RPMI7951 (cell line): ENCODE data around the gene ACTR1B. TPM values are rescaled to one million over a fixed set of nuclear protein-coding genes. Genes with fewer than 3 reads are reported as not detected.
"Not testable (repeated sequence)": the region's sequence is repeated elsewhere in the genome, so short reads cannot be mapped to it uniquely, and the experiment has no call there.

Experiments used
- DNase-seq: peaks from one replicate; pipeline ENCODE4 v3.0.0-alpha.2; 2012; ENCODE audit warnings: low read depth
- total RNA-seq: library from RNA; depleted of rRNA; stranded (reverse); fragments of >200 nt; shearing (Covaris generic); gene quantifications from 2 replicates; pipeline ENCODE4 v1.2.3, GENCODE V29; 2014; rRNA removed

ACTR1B gene
- total RNA-seq = 56.4 and 71.7 TPM in 2 replicates

GRCh38 chr2:97663962-97664635, at the start of gene ACTR1B:
Gene ACTR1B (minus strand): TSS chr2:97664044. CDS start chr2:97663890, 154 bp downstream.
- DNase-seq = peak; percentile 98

- no peak for DNase-seq
These were observed 49.0 kb upstream of the ACTR1B start for GRCh38 chr2:97712693-97713295.

GRCh38 chr2:97712175-97712574, 48.3 kb upstream of the ACTR1B start:
- not testable (repeated sequence) for DNase-seq

GRCh38 chr2:97711394-97711711, 47.5 kb upstream of the ACTR1B start:
- no peak for DNase-seq

GRCh38 chr2:97708608-97709007, 44.8 kb upstream of the ACTR1B start:
- no peak for DNase-seq

- no peak for DNase-seq
These were observed 44.2 kb upstream of the ACTR1B start for GRCh38 chr2:97708048-97708380.

GRCh38 chr2:97707362-97708047, 43.7 kb upstream of the ACTR1B start:
- DNase-seq = no peak

- no peak for DNase-seq
These were observed 43.0 kb upstream of the ACTR1B start for GRCh38 chr2:97706708-97707345.

GRCh38 chr2:97706112-97706511, 42.3 kb upstream of the ACTR1B start:
- DNase-seq = no peak

GRCh38 chr2:97704989-97705388, 41.1 kb upstream of the ACTR1B start:
- DNase-seq = no peak

- no peak for DNase-seq
These were observed 39.9 kb upstream of the ACTR1B start for GRCh38 chr2:97703741-97704140.

- no peak for DNase-seq
These were observed 39.1 kb upstream of the ACTR1B start for GRCh38 chr2:97702731-97703470.

- no peak for DNase-seq
These were observed 38.1 kb upstream of the ACTR1B start for GRCh38 chr2:97701851-97702465.

GRCh38 chr2:97701186-97701585, 37.3 kb upstream of the ACTR1B start:
- no peak for DNase-seq

GRCh38 chr2:97699765-97700444, 36.1 kb upstream of the ACTR1B start:
- peak; percentile 67 for DNase-seq

GRCh38 chr2:97698530-97698929, 34.7 kb upstream of the ACTR1B start:
- no peak for DNase-seq

- peak; percentile 78 for DNase-seq
These were observed 33.7 kb upstream of the ACTR1B start for GRCh38 chr2:97697252-97698235.

- DNase-seq = no peak
These were observed 31.9 kb upstream of the ACTR1B start for GRCh38 chr2:97695744-97696143.

GRCh38 chr2:97693476-97693875, 29.6 kb upstream of the ACTR1B start:
- DNase-seq = peak; percentile 52

- no peak for DNase-seq
These were observed 27.3 kb upstream of the ACTR1B start for GRCh38 chr2:97691166-97691565.
